T-helper 9 cell (primary cell): ENCODE data around the gene PLSCR5.

ENCODE experiments used
- DNase-seq: peaks from one replicate; pipeline ENCODE4 v3.0.0-alpha.2; 2020

PLSCR5 gene

DNA sequence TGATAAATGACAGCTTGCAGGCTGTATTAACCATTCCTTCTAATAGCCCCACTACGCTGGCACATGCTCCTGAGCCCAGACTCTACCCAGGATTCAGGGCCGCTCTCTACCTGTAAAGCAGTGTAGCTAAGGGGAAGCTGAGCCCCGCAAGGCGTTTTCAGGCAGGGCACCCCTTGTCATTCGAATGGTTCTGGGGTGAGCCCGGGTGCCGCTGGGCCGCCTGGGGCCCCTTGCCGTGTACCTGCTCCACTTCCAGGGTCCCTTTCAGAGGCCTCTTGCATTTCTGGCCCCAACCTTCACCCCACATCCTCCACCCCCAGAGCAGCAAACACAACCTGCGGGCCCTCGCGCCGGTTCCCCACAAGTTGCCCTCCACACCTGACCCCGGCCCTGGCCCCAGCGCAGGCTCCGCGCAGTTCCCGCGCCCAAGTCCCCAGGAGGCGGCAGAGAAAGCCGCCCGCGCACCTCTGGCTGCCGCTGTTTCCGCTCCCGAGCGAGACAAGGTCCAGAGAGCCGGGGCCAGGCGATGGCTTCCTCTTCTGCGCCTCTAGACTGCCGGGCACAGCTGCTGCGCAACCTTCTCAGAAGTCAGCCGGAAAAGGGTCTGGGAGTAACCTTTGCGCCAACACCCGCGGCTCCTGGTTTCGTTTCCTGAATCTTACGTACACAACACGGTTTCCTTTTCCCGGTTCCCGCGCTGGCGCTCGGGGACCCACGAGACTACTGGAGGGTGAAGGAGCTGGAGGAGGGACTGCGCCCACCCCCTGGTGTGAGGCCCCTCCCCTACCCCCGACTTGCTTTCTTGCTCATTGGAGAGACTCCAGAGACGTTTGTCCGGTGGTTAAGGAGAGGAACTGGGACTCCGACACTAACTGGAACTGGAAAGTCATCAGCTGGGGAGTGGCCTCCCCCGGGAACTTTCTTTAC is 60.9 kb downstream of the PLSCR5 start, which contains the start of gene PLSCR1:
Gene PLSCR1 (minus strand): TSS at position 606 of the 927 bp plus-strand sequence. CDS start 8,055 bp downstream, outside the sequence.
- peak; percentile 41 for DNase-seq

DNA sequence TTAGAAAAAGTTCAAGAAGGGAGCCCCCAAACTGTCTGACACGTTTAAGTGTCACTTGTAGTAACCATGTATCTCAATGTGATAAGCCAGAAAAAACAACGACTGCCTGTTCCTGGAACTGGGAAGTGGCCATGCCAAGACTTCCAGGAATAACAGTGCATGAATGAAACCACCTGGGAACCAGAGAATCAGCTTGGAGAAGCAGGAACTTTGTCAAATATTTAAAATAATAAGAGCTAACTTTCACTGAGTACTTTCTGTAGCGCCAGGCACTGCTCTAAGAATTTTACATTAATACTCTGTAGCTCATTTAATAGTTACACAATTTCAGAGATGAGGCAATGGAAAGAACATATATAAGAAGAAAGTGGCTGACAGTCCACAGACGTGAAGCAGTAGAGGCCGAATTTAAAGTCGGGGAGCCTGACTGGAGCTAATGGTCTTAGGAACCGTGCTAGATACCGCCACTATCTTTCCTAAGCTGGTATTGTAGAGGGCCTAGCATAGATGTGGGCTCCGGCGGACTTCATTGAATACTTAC is 61.6 kb downstream of the PLSCR5 start:
- DNase-seq, result no peak

DNA sequence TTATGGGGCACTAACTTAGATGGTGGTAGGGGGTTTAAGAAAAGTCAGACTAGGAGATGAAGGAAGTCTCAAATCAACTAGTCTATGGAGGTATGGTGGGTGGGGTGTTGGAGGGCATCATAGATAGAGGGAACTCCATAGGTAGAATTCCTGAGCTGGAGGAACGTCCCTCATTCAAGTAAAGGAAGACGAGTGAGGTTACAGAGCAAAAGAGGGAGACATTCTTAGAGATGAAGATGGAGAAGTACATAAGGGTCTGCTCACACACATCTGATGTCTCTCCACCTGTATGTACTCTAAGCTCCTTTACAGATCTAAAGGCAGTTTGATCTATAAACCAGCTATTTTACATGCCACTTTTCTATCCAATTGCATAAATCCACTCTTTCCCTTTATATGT is 62.2 kb downstream of the PLSCR5 start:
- DNase-seq, result no peak

DNA sequence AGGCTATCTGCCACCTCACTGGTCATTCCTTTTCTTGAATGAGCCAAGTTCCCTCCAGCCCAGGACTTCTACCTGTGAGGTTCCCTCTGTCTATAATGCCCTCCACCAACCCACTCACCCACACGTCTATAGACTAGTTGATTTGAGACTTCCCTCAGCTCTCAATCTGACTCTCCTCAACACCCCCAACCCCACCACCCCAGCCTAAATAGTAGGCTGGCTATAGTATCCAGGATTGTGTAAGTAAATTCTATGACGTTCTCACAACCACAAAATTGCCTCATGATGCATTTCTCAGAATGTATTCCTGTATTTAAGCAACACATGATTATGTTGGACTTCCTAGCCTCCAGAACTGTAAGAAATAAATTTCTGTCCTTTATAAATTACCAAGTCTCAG is 63.0 kb downstream of the PLSCR5 start:
- DNase-seq, result no peak

DNA sequence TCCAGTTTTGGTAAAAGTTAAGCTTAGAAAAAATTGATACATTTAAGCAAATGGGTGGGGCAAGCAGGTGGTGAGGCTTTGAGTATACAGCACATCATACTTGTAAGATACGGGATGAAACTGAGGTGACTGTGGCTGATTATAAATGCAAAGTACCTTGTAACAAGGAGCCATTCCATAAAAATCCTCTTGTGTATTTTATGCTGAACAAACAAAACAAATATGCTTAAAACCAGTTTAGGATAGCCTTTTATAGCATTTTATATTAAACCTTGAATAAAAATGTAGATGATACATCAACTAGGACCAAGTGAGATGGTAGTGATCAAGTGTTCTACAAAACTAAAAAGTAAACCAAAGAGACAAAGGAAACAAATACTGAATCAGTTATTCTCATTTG is 64.2 kb downstream of the PLSCR5 start:
- DNase-seq, result no peak

DNA sequence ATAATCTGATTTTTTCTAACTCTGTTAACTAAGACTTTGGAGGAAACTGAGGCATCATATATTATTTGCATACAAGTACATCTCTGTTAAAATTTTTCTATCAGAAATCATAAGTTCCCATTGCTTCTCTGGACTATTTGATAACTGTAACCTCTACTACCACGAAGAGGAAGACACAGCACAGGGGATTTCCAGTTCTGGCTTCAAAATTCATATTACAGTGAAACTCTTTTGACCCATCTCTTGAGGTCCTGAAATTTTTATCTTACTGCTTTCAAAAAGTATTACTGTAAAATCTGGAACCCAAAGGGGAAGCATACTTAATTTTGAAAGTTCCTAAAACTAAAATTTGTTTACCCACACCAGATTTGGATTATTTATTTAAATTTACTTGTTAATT is 64.9 kb downstream of the PLSCR5 start:
- DNase-seq, result no peak

DNA sequence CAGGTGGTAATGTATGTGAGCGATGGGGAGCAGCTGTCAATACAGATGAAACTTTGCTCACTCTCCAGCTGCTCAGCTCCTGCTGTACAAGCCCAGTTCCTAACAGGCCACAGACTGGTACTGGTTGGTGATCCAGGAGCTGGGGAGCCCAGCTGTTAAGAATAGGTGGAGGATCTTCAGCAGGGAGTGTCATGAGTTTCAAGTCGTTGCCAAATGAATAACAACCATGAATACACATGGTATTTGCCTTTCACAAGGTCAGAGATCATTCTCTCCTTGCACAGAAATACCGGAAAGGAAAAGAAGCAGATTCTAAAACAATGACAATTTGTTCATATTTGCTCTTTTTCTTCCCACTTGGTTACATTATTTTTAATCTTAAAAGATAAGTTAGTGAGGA is 65.8 kb downstream of the PLSCR5 start:
- no peak for DNase-seq

DNA sequence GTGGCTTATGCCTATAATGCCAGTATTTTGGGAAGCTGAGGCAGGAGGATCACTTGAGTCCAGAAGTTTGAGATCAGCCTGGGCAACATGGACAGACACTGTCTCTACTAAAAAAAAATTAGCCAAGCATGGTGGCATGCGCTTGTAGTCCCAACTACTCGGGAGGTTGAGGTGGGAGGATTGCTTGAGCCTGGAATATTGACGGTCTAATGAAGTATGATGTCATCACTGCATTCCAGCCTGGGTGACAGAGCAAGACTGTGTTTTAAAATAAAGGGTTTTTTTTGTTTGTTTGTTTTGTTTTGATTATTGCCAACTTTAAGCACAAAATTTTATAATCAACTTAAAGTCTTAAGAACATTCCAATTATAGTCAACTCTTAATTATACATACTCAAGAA is 67.5 kb downstream of the PLSCR5 start:
- DNase-seq, result no peak

DNA sequence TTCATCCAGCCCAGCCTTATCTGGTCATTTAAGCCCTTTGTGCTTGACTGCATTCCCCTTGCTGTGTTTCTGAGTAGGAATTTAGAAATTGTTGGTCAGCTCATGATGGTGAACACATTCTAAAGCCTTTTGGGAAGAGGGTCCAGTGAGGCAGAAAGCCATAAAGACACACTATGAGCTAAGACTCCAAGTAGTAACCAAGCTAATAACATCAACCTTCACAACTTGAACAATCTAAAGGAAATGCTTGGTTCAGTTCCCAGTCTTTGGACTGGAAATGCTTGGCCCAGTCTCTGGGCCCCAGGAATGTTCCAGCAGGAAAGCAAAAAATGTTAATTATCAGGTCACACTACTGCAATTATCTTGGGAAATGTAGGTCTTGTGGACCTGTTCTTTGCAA is 68.5 kb downstream of the PLSCR5 start:
- no peak for DNase-seq
